ENCODE results near the gene AAK1.

The AAK1 gene

DNA sequence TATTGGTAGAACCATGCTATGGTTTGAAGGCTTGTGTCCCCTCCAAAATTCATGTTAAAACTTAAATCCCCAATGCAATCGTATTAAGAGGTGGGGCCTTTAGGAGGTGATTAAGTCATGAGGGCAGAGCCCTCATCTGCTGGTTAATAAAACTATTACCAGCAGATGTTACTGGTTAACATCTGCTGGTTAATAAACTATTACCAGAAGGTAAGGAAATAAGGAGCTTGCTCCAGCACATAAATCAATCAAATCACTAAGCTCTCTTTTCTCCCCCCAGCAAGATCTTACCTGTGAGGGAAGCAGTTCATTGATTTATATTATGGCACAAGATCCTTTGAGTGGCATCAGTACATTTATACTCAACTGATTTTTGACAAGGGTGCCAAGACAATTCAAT lies 96.9 kb downstream of the AAK1 start:
- CTCF ChIA-PET, result interaction anchor here (2.1 to 2.6 kb wide), 2 partner anchors 14 to 19 kb away, joined by 8 to 18 read pairs; no protein-coding TSS in a partner anchor
- POLR2A ChIA-PET, result no interaction called here
- DNase-seq (ENCODE audit: extremely low spot score), result no peak
- TF ChIP-seq, protein P1, sequence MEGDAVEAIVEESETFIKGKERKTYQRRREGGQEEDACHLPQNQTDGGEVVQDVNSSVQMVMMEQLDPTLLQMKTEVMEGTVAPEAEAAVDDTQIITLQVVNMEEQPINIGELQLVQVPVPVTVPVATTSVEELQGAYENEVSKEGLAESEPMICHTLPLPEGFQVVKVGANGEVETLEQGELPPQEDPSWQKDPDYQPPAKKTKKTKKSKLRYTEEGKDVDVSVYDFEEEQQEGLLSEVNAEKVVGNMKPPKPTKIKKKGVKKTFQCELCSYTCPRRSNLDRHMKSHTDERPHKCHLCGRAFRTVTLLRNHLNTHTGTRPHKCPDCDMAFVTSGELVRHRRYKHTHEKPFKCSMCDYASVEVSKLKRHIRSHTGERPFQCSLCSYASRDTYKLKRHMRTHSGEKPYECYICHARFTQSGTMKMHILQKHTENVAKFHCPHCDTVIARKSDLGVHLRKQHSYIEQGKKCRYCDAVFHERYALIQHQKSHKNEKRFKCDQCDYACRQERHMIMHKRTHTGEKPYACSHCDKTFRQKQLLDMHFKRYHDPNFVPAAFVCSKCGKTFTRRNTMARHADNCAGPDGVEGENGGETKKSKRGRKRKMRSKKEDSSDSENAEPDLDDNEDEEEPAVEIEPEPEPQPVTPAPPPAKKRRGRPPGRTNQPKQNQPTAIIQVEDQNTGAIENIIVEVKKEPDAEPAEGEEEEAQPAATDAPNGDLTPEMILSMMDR (IDR thresholded peaks at IDR 0.05; ENCODE audit: control extremely low read depth, extremely low read depth, low read depth, missing control alignments), result no peak

DNA sequence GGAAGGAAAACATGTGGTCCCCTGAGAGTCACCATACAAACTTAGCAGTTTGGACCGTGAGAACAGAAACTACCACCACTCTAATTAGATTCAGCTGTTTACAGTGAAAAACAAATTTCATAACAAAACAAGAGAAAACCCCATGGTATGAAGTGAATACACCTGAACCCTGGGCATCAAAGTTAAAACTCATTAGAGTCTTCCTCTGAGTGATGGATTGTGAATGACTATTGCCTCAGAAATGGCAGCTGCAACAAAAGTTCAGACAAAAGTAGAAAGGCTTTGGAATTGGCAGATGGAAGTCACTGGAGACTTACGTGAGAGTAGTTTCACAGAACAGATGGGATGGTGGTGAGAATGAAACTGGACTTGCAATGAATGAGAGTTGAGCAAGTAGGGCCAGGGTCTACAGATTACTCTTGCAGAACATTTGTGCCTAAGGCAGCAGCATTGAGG lies 98.0 kb downstream of the AAK1 start:
- POLR2A ChIA-PET, result no interaction called here
- DNase-seq (ENCODE audit: extremely low spot score), result peak; percentile 26
- TF ChIP-seq, protein P1 (IDR thresholded peaks at IDR 0.05; ENCODE audit: control extremely low read depth, extremely low read depth, low read depth, missing control alignments), result no peak
- CTCF ChIA-PET, result interaction anchor here (0.7 to 2.6 kb wide), 4 partner anchors 11 to 276 kb away, joined by 3 to 18 read pairs (median 4); no protein-coding TSS in a partner anchor

DNA sequence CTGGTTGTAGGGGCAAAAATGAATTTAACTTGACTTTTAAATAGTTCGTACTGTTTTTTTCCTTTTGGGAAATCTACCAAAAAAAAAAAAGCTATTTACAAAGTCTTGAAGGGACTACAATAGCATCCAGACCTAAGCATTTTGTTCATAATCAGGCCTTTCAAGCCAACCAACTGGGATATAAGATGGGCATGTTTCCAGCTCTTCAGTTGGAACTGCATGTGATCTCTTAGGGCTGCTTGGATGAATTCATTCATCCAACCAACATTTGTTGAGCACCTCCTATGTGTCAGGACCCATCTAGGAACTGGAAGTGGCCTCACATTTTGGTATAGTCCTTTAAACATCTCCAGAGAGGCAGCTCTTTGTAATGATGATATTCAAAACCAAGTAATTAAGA lies 98.6 kb downstream of the AAK1 start:
- TF ChIP-seq, protein P1 (IDR thresholded peaks at IDR 0.05; ENCODE audit: control extremely low read depth, extremely low read depth, low read depth, missing control alignments), result no peak
- CTCF ChIA-PET, result interaction anchor here (1.0 to 2.6 kb wide), 4 partner anchors 11 to 36 kb away, joined by 3 to 18 read pairs (median 5); no protein-coding TSS in a partner anchor
- no peak for DNase-seq (ENCODE audit: extremely low spot score)
- POLR2A ChIA-PET, result no interaction called here

GRCh38 chr2:69539549-69539908 lies 104.0 kb downstream of the AAK1 start:
- TF ChIP-seq, protein P1 (IDR thresholded peaks at IDR 0.05; ENCODE audit: control extremely low read depth, extremely low read depth, low read depth, missing control alignments), result no peak
- ChIA-PET CTCF (interaction anchor here (1.0 to 1.3 kb wide), 2 partner anchors 25 kb away, joined by 3 to 4 read pairs; no protein-coding TSS in a partner anchor), POLR2A (no interaction called here)
- DNase-seq (ENCODE audit: extremely low spot score), result no peak

DNA sequence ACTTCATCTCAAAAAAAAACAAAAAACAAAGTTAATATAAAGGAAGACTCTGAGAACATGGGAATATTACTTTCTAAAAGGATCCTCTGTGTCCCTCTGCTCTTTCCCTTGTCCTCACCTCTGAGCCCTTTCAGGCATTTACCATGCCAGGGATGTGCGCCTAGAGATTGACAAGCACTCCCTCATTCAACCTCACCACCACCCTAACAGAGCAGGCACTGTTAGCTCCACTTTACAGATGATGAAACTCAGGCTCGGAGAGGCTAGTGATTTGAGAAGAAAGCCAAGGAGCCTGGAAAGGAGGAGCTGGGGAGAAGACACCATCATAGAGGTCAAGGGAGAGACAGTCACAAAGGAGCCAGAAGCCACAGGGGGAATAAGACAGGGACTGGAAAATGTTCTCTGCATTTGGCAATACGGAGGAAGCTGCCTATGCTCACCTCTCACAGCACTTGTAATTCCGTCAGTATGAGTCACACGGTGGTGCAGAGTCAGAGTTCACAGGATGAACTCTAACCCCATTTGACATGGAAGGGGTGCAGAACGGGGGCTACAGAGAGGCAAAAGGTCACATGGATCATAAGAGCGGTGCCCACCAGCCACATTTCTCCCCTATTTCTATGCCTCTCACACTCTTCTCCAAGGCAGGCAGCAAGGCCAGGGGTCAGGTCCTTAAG lies 104.5 kb downstream of the AAK1 start:
- POLR2A ChIA-PET, result no interaction called here

GRCh38 chr2:69538249-69538648 lies 105.3 kb downstream of the AAK1 start:
- CTCF ChIA-PET, result interaction anchor here (1.1 to 1.3 kb wide), 2 partner anchors 13 to 27 kb away, joined by 3 to 4 read pairs; no protein-coding TSS in a partner anchor
- DNase-seq (ENCODE audit: extremely low spot score), result no peak
- POLR2A ChIA-PET, result no interaction called here
- TF ChIP-seq, protein P1 (IDR thresholded peaks at IDR 0.05; ENCODE audit: control extremely low read depth, extremely low read depth, low read depth, missing control alignments), result no peak

More for the DNA sequence above, 104.5 kb downstream of the AAK1 start:
- CTCF ChIA-PET, result interaction anchor here (1.1 to 1.3 kb wide), 2 partner anchors 14 to 26 kb away, joined by 3 to 4 read pairs; no protein-coding TSS in a partner anchor
- DNase-seq (ENCODE audit: extremely low spot score), result no peak
- TF ChIP-seq, protein P1 (IDR thresholded peaks at IDR 0.05; ENCODE audit: control extremely low read depth, extremely low read depth, low read depth, missing control alignments), result no peak
